ENCODE results near the gene HLX.

Gene HLX

DNA sequence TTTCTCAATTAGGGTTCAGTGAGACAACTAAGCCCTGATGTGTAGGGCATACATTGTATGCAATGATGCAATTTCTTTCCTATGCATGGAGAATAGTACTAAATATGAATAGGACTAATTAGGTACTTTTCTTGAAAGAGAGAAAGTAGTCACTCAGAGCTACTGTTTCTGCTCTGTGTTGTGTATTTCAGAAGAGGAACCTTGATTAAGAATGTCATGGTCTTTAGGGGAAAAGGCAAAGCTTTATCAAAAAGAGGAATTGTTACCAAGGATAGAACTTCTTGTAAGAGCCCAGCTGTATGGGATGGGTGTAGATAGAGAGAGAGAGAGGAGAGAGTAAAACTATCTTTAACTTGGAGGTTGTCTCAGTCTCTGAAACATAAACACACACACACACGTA, 49.1 kb downstream of the HLX start:
- no peak for DNase-seq

DNA sequence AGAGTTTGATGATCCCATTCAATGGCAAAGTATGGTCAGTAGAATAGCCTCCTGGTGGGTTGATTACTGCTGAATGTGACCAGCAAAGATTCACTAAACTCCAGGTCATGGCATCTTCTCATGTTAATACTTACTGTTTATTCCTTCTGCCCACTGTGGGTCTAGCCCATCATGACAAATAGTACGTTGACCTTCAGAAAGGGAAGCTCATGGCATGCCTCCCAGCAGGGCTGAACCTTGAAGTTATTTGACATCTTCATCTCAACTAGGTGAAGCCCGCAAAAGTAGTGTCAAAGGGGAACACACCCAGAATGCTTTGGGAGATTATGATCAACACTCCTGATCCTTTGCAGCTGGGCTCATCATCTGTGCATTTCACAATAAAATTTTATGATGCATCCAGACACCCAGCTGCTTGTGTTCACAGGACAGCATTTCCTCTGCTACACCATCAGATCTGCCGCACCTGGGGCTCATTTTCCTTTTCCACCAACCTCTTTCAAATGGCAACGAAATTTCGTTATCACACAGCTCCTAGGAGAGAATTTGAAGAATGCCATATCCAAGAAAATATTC, 49.6 kb downstream of the HLX start:
- no peak for DNase-seq

DNA sequence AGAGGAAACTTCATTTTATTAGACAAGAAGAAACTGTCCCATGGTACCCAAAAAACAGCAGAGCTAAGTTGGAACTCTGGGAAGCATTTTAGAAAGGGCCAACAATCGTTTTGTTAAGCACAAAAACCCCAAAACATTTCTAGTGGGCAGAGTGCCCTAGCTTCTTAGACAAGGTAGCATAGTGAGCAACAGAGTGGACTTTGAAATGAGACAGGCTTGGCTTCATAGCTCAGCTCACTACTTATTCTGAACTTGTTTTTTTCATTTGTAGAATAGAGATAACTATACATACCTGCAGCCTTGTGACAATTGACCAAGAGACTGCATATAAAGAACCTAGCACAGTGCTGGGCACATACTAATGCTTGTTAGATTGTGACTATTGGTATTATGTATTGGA, 50.1 kb downstream of the HLX start:
- no peak for DNase-seq
